ENCODE measurements around the gene NDUFS8. TPM values are rescaled to one million over a fixed set of nuclear protein-coding genes. Genes with fewer than 3 reads are reported as not detected.

NDUFS8 gene
- total and polyA plus RNA-seq, 4 donors: 61.2 to 148 (median 106) TPM

- no peak for TF ChIP-seq GABPA (IDR thresholded peaks at IDR 0.05 in 1 of 2, conservative IDR thresholded peaks at IDR 0.05 in 1 of 2)
- TF ChIP-seq EGR1 (IDR thresholded peaks at IDR 0.05; ENCODE audit: low read depth in 2 of 2): no peak
- TF ChIP-seq SP1 (IDR thresholded peaks at IDR 0.05): no peak
- TF ChIP-seq MAX (IDR thresholded peaks at IDR 0.05): no peak
- no peak for TF ChIP-seq HNF4G (IDR thresholded peaks at IDR 0.05)
Measured at GRCh38 chr11:67998150-67999045, 32.1 kb upstream of the NDUFS8 start (continued).

- Histone ChIP-seq H3K4me3 (ENCODE audit: low read depth in 1 of 3, low read length in 3 of 3) (no peak overlapping the region), H3K36me3 (ENCODE audit: control insufficient read depth in 4 of 4, insufficient read depth in 3 of 4, low read depth in 1 of 4, low read length in 3 of 4) (peaks cover 0 to 2% (median 0%) of the 10 kb centered on the region in 4 donors), H3K9me3 (ENCODE audit: control insufficient read depth in 4 of 4, low read length in 3 of 4) (no peaks in the 10 kb centered on the region), H3K27me3 (ENCODE audit: control insufficient read depth in 4 of 4, insufficient read depth in 4 of 4, low read length in 3 of 4) (no peaks in the 10 kb centered on the region), H3K27ac (ENCODE audit: low read depth in 1 of 2, low read length in 2 of 2) (no peak overlapping the region), H3K4me1 (ENCODE audit: control insufficient read depth in 4 of 4, insufficient read depth in 4 of 4, low read length in 3 of 4) (peaks cover 0 to 7% (median 1%) of the 10 kb centered on the region in 4 donors), H3K9ac (ENCODE audit: low read depth in 1 of 2, low read length in 2 of 2) (no peak overlapping the region)
- TF ChIP-seq HNF4G (IDR thresholded peaks at IDR 0.05) (no peak), ATF3 (IDR thresholded peaks at IDR 0.05) (no peak), REST (IDR thresholded peaks at IDR 0.05) (no peak), RXRA (IDR thresholded peaks at IDR 0.05) (no peak), FOXA2 (IDR thresholded peaks at IDR 0.05) (no peak), YY1 (IDR thresholded peaks at IDR 0.05) (no peak), SP1 (IDR thresholded peaks at IDR 0.05) (no peak), HNF4A (conservative IDR thresholded peaks at IDR 0.05) (no peak), GABPA (IDR thresholded peaks at IDR 0.05 in 1 of 2, conservative IDR thresholded peaks at IDR 0.05 in 1 of 2) (no peak)
- 96% methylated on average over 13 of the region's 13 CpGs for WGBS
- no peak for DNase-seq (ENCODE audit: low spot score)
Measured at GRCh38 chr11:67999201-67999629, 31.3 kb upstream of the NDUFS8 start.

- Histone ChIP-seq H3K4me1 (ENCODE audit: control insufficient read depth in 4 of 4, insufficient read depth in 4 of 4, low read length in 3 of 4) (peaks cover 0 to 7% (median 3%) of the 10 kb centered on the region in 4 donors), H3K9ac (ENCODE audit: low read depth in 1 of 2, low read length in 2 of 2) (no peak overlapping the region), H3K4me3 (ENCODE audit: low read depth in 1 of 3, low read length in 3 of 3) (no peak overlapping the region), H3K27ac (ENCODE audit: low read depth in 1 of 2, low read length in 2 of 2) (no peak overlapping the region), H3K36me3 (ENCODE audit: control insufficient read depth in 4 of 4, insufficient read depth in 3 of 4, low read depth in 1 of 4, low read length in 3 of 4) (peaks cover 0 to 2% (median 0%) of the 10 kb centered on the region in 4 donors), H3K27me3 (ENCODE audit: control insufficient read depth in 4 of 4, insufficient read depth in 4 of 4, low read length in 3 of 4) (no peaks in the 10 kb centered on the region), H3K9me3 (ENCODE audit: control insufficient read depth in 4 of 4, low read length in 3 of 4) (no peaks in the 10 kb centered on the region)
- DNase-seq (ENCODE audit: low spot score): no peak
- no peak for TF ChIP-seq CTCF (IDR thresholded peaks at IDR 0.05; ENCODE audit: low read depth, low read length, missing input control)
- TF ChIP-seq TAF1 (conservative IDR thresholded peaks at IDR 0.05): no peak
- TF ChIP-seq ATF3 (IDR thresholded peaks at IDR 0.05): no peak
- no peak for TF ChIP-seq RXRA (IDR thresholded peaks at IDR 0.05)
- no peak for TF ChIP-seq JUND (IDR thresholded peaks at IDR 0.05)
- TF ChIP-seq FOXA2 (IDR thresholded peaks at IDR 0.05): no peak
- no peak for TF ChIP-seq EGR1 (IDR thresholded peaks at IDR 0.05; ENCODE audit: low read depth in 2 of 2)
- TF ChIP-seq FOXA1 (IDR thresholded peaks at IDR 0.05): no peak
- TF ChIP-seq REST (IDR thresholded peaks at IDR 0.05): no peak
- WGBS: 98% methylated on average over 5 of the region's 5 CpGs
Measured at GRCh38 chr11:67999704-68000103, 30.8 kb upstream of the NDUFS8 start.

Data from liver (tissue), 9 donors.